ENCODE results near the gene HSBP1. TPM values are rescaled to one million over a fixed set of nuclear protein-coding genes. Genes with fewer than 3 reads are reported as not detected.

The HSBP1 gene
- total and polyA plus RNA-seq, 9 of the 15 experiments (the other 6 are each of a cell fraction or from before 2014, with no cell fraction given) = 84.9 to 677 (median 204) TPM

DNA sequence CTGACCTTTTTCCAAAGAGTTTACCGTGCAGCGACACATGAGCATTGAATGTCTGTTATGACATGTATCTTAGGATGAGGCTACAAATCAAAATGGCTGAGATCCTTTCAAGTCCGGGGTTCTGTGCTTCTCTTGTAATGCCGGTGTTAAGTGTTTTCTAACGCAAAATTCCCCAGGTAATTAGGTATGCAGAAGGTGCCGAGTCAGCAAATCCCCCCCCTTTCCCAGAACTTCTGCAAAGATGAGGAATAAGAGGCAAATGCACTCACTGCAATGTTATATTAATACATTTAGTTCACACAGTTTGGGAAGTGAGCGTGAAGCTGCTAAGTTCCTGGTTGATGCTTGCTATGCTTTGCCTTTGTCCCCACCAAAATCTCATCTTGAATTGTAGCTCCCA lies 54.9 kb downstream of the HSBP1 start:
- Histone ChIP-seq H3K36me3 (ENCODE audit: control insufficient read depth, insufficient read depth, low read length) (no peaks in the 10 kb centered on the region), H3K27me3 (ENCODE audit: control insufficient read depth in 2 of 2, insufficient read depth in 2 of 2, low read length in 2 of 2) (peaks cover 33 to 38% of the 10 kb centered on the region in 2 experiments), H3K79me2 (ENCODE audit: control insufficient read depth, insufficient read depth, low read length) (no peaks in the 10 kb centered on the region), H3K4me1 (replicated peaks in 1 of 2; ENCODE audit: control insufficient read depth in 2 of 2, insufficient read depth in 2 of 2, low read length in 2 of 2) (no peaks in the 10 kb centered on the region), H3K4me2 (ENCODE audit: insufficient read depth, low read length) (no peak overlapping the region), H4K20me1 (replicated peaks; ENCODE audit: control insufficient read depth, insufficient read depth, low read length) (no peaks in the 10 kb centered on the region), H3K27ac (ENCODE audit: extremely low read depth, low read depth, low read length) (no peak overlapping the region), H3K9me3 (replicated peaks; ENCODE audit: control insufficient read depth, insufficient read depth, low read depth, low read length) (no peaks in the 10 kb centered on the region), H3K9ac (ENCODE audit: insufficient read depth in 1 of 2, low read depth in 2 of 2, low read length in 2 of 2) (no peak overlapping the region), H3K4me3 (no peak overlapping the region), H3K9me1 (ENCODE audit: control insufficient read depth, insufficient read depth, low read length) (no peaks in the 10 kb centered on the region), H2AFZ (ENCODE audit: low read depth, low read length) (no peak overlapping the region)
- no peak for FAIRE-seq
- in situ Hi-C loops (cut with MboI) = no loop called here
- POLR2A ChIA-PET = interaction anchor here (0.7 to 1.1 kb wide), 2 partner anchors 22 to 91 kb away, joined by 3 read pairs; no protein-coding TSS in a partner anchor
- ATAC-seq = no peak
- 1% methylated on average over 7 of the region's 7 CpGs for WGBS (ENCODE audit: insufficient coverage, low coverage, missing lambda C conversion rate)
- CTCF ChIA-PET (ENCODE audit: low intra/inter-chr PET ratio) = no interaction called here
- BruUV-seq (replicated peaks) = no TSS peak
- DNase-seq (ENCODE audit: extremely low read depth in 1 of 4, low spot score in 3 of 4) = no peak
- intact Hi-C loops (cut with micrococcal nuclease) = no loop called here
- TF ChIP-seq XRCC4 (IDR thresholded peaks at IDR 0.05; ENCODE audit: extremely low read depth, insufficient read depth, insufficient read length) = no peak
- TF ChIP-seq, protein P1, sequence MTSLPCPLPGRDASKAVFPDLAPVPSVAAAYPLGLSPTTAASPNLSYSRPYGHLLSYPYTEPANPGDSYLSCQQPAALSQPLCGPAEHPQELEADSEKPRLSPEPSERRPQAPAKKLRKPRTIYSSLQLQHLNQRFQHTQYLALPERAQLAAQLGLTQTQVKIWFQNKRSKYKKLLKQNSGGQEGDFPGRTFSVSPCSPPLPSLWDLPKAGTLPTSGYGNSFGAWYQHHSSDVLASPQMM (CRISPR knock-in tag; IDR thresholded peaks at IDR 0.05) = no peak
- no peak for TF ChIP-seq SMARCA5 (IDR thresholded peaks at IDR 0.05)
- TF ChIP-seq, protein P2, sequence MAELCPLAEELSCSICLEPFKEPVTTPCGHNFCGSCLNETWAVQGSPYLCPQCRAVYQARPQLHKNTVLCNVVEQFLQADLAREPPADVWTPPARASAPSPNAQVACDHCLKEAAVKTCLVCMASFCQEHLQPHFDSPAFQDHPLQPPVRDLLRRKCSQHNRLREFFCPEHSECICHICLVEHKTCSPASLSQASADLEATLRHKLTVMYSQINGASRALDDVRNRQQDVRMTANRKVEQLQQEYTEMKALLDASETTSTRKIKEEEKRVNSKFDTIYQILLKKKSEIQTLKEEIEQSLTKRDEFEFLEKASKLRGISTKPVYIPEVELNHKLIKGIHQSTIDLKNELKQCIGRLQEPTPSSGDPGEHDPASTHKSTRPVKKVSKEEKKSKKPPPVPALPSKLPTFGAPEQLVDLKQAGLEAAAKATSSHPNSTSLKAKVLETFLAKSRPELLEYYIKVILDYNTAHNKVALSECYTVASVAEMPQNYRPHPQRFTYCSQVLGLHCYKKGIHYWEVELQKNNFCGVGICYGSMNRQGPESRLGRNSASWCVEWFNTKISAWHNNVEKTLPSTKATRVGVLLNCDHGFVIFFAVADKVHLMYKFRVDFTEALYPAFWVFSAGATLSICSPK (IDR thresholded peaks at IDR 0.05; ENCODE audit: borderline replicate concordance) = no peak
- TF ChIP-seq KAT8 (IDR thresholded peaks at IDR 0.05; ENCODE audit: low read depth) = no peak
- no peak for TF ChIP-seq HNRNPH1 (optimal IDR thresholded peaks at IDR 0.05; ENCODE audit: low read depth, low read length)
- TF ChIP-seq, protein P3, sequence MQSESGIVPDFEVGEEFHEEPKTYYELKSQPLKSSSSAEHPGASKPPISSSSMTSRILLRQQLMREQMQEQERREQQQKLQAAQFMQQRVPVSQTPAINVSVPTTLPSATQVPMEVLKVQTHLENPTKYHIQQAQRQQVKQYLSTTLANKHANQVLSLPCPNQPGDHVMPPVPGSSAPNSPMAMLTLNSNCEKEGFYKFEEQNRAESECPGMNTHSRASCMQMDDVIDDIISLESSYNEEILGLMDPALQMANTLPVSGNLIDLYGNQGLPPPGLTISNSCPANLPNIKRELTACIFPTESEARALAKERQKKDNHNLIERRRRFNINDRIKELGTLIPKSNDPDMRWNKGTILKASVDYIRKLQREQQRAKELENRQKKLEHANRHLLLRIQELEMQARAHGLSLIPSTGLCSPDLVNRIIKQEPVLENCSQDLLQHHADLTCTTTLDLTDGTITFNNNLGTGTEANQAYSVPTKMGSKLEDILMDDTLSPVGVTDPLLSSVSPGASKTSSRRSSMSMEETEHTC (IDR thresholded peaks at IDR 0.05) = no peak
- TF ChIP-seq CXXC5 (CRISPR knock-in tag; IDR thresholded peaks at IDR 0.05) = no peak
- no peak for TF ChIP-seq MCM5 (IDR thresholded peaks at IDR 0.05; ENCODE audit: low read depth)
- TF ChIP-seq ZNF551 (CRISPR knock-in tag; IDR thresholded peaks at IDR 0.05) = no peak
- TF ChIP-seq, protein P4, sequence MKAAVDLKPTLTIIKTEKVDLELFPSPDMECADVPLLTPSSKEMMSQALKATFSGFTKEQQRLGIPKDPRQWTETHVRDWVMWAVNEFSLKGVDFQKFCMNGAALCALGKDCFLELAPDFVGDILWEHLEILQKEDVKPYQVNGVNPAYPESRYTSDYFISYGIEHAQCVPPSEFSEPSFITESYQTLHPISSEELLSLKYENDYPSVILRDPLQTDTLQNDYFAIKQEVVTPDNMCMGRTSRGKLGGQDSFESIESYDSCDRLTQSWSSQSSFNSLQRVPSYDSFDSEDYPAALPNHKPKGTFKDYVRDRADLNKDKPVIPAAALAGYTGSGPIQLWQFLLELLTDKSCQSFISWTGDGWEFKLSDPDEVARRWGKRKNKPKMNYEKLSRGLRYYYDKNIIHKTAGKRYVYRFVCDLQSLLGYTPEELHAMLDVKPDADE (conservative IDR thresholded peaks at IDR 0.05; ENCODE audit: control insufficient read depth, low read depth, low read length) = no peak
- TF ChIP-seq ARID2 (IDR thresholded peaks at IDR 0.05) = no peak
- no peak for TF ChIP-seq CCNT2 (IDR thresholded peaks at IDR 0.05; ENCODE audit: borderline replicate concordance, extremely low read depth, insufficient read length, low read depth, low read length)
- peak; percentile 89 for TF ChIP-seq MAFK (IDR thresholded peaks at IDR 0.05; ENCODE audit: low read length)
- no peak for TF ChIP-seq CHCHD3 (CRISPR knock-in tag; IDR thresholded peaks at IDR 0.05)
- peak; percentile 68 for TF ChIP-seq MAFG (tag; conservative IDR thresholded peaks at IDR 0.05)
- TF ChIP-seq FOXJ2 (tag; IDR thresholded peaks at IDR 0.05) = no peak
- TF ChIP-seq, protein P5, sequence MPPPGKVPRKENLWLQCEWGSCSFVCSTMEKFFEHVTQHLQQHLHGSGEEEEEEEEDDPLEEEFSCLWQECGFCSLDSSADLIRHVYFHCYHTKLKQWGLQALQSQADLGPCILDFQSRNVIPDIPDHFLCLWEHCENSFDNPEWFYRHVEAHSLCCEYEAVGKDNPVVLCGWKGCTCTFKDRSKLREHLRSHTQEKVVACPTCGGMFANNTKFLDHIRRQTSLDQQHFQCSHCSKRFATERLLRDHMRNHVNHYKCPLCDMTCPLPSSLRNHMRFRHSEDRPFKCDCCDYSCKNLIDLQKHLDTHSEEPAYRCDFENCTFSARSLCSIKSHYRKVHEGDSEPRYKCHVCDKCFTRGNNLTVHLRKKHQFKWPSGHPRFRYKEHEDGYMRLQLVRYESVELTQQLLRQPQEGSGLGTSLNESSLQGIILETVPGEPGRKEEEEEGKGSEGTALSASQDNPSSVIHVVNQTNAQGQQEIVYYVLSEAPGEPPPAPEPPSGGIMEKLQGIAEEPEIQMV (tag; conservative IDR thresholded peaks at IDR 0.05; ENCODE audit: low read depth) = no peak
- TF ChIP-seq ZNF561 (CRISPR knock-in tag; conservative IDR thresholded peaks at IDR 0.05) = no peak

All from K562 (cell line).